Measurements from ENCODE around the gene HSD11B1L.
A peak's percentile ranks its signal among the peaks of the same experiment; 100 is the strongest.
"Not testable (repeated sequence)": the region's sequence is repeated elsewhere in the genome, so short reads cannot be mapped to it uniquely, and the experiment has no call there.

Gene HSD11B1L

DNA sequence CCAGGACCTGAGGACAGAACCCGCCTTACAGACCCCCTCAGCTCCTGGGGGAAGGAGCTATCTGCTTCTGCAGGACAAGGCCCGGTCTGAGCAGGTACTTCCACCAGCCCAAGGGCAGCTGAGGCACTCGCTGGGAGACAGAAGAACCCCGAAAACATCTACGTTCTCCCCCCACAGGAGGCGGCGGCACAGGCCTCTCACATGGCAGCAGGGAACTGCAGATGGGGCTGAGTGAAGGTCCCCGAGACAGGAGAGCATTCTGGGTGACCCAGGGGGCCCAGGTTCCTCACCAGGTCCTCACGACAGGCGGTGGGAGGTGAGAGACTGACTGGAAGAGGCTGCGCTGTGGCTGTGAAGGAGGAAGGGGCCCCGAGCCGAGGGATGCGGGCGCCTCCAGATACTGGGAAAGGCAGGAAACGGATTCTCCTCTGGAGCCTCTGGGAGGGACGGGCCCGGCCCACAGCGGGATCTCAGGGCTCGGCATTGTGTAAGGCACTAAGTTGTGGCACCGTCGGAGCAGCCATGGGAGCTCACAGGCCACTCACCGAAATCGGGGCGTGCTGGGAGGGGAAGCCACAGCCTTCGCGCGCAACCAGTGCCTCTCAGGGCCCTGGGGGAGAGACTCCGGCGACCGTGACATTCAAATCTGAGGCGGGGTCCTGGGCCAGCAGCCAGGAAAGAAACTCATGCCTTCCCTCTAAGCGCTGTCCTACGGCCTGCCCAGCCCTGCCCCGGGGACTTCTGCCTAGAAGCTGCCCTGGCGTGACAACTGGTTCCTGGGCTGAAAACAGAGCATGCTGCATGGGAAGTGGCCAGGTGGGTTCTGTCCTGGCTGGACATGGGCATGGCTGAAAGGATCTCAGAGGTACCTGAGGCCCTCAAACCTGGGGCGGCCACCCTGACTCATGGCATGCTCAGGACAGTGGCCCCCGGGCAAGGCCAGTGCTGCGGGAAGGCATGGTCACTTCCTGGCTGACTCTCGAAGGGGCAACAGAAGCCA, 23.3 kb downstream of the HSD11B1L start:
- DNase-seq, result no peak

DNA sequence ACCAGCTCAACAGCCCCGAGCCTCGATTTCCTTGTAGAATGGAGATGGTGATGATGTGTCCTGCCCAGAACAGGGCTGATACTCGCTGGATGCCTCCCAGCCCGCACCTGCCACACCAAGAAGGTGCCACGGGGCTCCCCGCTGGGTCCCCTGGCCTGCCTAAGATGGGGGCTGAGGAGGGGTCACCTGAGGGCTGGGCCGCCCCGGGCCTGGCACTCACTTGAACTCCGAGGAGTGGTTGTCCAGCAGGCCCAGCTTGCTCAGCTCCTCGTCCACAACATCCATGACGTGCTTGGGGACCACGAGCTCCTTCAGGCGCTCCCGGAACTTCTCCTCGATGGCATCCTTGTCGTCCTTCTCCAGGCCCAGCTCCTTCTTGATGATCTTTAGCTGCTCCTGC, 24.7 kb downstream of the HSD11B1L start:
- DNase-seq, result no peak

DNA sequence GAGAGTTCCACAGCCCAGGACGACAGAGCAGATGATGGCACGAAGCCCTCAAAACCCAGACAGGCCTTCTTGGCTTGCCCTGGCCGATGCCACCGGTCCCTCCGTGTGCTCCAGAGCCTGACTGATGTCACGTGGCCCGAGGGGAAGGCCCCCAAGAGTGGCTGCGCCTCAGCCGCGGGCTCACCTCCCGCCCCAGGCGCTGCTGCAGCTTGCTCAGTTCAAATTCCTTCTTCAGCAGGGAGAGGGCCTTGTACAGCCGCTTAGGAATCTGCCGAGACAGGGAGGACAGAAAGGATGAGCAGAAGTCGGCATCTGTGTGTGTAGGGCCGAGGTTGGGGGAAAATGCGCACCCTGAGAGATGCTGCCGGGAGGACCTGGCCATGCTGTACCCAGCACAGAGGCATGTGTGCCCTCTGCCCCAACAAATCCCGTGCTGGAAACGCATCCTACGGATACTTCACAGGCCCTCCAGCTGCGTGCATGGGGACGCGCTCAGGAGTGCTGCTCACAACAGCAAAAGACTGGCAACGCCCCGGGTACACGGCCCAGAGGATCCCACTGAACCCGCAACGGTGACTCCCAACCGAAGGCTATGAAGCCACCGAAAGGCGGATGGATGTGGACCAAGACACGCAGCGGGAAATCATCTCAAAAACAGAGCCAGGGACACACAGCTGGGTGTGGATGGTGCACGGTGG, 26.2 kb downstream of the HSD11B1L start:
- no peak for DNase-seq

DNA sequence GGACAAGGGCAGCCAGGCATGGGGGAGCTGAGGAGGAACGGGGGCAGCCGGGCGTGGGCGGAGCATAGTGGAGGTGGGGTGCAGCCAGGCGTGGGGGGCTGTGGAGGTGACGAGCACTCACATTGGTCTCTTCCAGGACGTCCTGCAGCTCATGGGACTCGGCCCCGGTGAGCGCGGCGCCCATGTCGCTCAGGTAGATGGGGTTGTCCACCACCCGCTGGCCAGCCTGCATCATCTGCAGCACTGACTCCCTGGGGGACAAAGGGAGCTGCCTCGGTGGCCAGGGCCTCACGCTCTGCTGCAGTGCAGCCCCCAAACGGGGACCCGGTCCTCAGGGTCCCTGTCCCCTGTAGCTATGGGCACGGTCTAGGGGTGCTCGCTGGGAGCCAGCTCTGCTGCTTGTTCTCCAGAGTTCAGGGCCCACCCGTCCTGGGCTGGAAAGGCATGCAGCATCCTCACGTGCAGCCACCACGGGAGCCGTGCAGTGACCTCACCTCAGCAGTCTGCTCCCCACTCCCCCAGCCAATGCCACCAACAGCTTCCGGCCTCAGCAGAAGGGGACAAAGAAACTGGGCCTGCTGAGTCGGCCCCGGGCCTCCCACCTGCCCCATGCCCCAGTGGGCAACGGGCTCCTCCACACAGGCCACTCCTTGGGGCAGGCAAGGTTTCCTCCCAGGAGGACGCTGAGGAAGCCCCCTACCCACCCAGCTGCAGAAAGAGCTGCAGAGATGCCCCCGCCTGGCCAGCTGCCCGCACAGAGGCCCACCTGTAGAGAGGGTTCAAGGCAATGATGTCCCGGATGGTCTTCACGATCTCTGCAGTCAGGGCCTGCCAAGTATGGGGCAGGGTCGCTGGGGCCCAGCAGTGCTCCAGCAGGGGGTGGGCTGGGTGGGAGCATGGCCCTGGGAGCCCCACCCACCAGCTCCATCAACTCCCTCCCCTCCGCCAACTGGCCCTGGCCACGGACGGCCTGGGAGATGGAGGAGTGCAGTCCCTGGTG, 27.0 kb downstream of the HSD11B1L start:
- DNase-seq, result no peak

DNA sequence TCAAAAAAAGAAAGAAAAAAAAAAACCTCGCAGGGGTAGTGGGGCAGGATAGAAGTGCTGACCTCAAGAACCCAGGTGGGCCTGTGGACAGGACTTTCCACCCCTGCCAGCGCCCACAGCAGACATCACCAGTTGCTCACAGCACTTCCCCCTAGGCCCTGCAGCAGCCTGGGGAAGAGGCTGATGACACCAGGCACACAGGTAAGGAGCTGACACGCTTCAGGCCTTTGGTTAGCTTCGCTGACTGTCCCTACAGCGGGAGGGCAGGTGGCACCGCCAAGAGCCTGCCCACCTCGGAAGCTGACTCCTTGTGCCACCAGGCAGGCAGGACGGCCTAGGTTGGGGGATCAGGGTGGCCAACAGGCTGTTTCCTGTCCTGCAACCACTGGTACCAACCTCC, 30.2 kb downstream of the HSD11B1L start:
- DNase-seq, result no peak

DNA sequence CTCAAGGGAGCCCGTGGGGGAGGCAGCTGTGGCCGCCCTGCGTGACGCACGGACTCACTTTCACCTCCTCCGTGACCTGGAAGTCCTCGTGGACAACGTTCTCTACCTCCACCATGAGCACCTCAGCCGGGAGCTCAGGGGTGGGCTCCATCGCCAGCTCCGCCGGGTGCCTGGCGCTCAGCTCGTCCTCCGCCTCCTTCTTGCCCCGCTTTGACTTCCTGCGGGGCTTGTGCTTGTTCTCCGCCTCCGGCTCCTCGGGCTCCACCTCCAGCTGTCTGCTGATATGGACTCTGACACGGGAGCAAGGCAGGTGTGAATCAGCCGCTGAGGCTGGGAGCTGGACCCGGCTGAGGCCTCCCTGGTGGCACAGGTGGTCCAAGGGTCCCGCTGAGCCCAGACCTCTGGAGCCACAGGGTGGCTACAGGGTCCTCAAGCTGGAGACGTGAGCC, 30.9 kb downstream of the HSD11B1L start:
- no peak for DNase-seq

DNA sequence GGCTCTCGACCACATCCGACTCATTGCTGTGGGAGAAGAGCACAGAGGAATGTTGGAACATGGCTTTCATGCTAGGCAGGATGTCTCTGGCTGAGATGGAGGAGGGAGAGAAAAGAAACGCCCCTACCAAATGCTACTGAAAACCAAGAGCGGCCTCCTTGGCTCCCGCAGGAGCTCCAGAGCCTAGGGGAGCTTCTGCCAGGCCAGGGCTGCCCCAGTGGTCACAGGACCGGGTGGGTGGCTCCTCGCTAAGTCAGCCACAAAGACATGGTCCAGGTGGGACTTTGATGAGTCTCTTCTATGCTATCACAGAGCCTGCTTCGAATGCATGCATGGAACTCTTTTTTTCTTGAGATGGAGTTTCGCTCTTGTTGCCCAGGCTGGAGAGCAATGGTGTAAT, 32.4 kb downstream of the HSD11B1L start:
- DNase-seq, result no peak

DNA sequence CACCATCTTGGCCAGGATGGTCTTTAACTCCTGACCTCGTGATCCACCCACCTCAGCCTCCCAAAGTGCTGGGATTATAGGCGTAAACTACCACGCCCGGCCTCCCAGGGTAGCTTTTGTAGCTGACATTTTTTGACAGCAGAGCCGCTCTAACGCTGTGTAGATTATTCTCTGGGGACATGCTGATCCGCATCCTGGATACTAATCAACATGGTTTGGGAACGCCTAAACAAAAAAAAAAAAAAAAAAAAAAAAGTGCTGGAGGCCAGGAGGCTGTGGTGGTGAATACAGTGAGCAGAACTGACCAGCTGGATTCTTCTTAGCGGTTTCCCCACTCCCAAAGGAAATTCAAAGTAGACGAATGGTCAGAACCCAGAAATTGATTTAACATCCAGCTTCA, 34.0 kb downstream of the HSD11B1L start:
- no peak for DNase-seq

DNA sequence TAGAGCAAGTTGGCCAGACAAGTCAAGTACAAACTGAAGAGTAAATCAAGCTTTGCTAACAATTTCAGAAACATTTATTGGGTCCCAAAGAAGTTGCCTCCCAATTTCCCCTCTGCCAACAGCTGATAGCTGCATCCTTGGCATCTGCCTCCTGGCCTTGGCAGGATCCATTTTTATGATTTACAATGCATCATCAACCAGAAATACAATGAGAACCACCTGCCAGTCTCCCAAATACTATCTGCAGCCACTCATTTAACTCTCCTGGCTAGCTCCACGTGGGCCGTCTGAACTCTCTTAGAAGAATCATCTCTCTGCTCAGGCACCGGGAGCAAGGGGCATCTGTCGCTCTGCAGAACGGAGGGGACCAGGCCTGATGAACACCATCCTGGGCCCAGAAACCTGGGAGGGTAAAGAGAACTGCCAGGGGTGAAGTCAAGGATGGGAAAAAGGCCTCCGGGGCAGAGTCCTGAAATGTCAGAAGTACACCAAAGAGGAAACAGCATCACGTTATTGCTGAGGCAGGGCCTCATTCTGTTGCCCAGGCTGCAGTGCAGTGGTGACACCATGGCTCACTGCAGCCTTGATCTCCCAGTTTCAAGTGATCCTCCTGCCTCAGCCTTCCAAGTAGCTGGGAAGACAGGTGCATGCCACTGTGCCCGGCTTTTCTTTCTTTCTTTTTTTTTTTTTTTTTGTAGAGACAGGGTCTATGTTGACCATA, 36.5 kb downstream of the HSD11B1L start:
- DNase-seq, result no peak

DNA sequence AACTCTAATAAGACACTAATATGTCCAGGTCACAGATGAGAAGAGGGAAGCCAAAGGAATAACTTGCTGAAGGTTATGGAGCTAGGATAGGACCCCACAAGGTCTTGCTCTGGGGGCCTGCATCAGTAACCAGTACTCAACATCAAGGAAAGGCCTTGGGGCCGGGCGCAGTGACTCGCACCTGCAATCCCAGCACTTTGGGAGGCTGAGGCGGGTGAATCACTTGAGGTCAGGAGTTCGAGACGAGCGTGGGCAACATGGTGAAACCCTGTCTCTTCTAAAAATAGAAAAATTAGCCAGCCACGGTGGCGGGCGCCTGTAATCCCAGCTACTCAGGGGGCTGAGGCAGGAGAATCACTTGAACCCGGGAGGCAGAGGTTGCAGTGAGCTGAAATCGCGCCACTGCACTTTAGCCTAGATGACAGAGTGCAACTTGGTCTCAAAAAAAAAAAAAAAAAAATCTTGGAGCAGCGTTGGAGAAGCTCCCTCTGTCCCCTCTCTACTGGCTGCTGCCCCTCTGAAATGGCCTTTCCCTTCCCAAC, 37.3 kb downstream of the HSD11B1L start:
- DNase-seq, result no peak

DNA sequence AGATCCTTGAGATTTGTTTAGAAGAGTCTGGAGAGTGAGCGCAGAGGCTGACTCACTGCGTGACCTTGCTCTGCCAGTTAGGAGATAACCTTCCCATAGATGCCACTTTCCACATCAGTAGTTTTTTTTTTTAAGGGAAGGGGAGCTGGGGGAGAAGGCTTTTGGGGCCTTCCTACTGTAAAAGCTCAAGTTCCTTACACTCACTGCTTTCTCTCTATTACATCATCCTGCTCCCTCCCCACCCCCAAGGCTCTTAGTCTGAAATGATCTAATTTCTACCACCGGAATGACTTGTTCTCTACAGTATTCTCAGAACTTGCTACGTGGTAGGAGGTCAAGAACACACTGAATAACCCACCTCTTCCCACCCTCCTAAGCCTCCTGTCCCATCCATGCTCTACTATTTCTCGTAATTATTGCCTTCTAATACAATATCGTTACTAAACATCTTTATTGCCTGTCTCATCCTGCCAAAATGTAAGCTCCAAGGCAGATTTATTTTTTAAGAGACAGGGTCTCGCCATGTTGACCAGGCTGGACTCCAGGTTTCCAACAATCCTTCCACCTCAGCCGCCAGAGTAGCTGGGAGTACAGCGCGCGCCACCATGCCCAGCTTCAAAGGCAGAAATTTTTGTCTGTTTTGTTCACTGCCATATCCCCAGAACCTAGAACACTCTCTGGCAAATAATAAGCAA, 37.9 kb downstream of the HSD11B1L start:
- peak; percentile 59 for DNase-seq

DNA sequence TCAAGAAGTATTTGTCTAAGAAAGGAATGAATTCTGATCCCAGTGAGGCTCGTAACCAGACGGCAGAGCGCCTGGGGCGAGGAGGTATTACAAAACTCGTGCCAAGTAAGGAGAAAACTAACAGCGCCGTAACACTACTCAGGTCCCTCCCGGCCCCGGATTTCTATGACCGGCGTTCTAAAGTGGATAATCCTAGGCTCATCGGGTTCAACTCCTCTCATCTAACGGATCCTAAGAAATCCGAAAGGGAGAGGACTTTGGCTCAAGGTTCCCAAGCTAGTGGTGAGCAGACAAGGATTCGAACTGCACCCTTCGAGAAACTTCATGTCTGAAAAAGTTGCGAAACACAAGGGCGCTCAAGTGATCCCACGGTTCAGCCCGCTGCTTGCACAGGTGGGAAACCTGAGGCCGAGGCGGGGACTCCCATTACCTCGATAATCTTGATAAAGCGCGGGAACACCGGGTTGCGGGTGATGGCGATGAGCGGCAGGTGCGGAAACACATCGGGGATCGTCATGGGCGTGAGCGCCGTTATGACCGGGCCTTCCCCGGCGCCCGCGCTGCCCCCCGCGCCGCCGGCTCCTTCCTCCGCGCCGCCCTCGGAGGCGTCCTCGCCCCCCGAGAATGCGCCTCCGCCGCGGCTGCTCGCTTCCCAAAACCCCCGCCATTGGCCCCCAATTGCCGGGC, 38.6 kb downstream of the HSD11B1L start:
- no peak for DNase-seq

DNA sequence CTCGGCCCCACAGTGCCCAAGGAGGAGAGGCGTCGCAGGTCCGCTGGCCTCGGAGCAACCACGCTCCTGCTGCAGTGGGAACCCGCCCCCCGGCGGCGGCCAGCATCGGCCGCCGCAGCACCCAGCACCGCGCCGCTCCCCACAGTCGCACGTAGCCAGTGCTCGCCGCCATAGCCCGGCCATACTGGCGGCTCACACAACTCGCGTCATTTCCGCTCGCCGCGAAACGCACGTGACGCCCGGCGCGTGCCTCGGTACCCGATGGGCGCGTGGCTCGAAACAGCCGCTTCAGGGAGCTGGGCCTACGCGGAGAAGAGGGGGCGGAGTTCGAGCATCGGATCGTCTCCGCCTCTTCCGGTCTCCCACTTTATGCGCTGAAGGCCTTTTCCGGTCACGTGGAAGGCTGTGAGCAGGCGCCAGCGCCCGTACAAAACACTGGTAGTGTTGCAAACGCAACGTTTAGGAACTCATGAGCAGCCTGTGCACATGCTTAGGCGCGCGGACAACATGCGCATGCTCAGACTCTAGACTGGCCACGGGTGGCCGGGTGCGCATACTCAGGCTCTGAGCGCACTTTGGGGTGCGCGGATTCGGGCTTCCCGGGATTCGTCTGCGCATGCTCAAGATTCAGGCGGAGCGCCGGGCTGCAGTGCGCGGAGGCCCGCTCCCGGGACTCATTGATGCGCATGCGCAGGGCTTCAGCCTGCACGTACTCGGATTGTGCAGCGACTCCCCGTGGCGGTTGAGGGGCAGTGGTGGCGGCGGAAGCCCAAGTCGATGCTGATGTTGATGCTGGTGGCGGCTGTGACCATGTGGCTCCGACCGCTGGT, 39.3 kb downstream of the HSD11B1L start, which contains the start of the genes CATSPERD and LONP1:
TSS of gene CATSPERD (plus strand) at position 677 of the 830 bp plus-strand sequence. CDS start at position 778, 101 bp downstream.
TSS of gene LONP1 (minus strand) at position 186 of the 830 bp plus-strand sequence. CDS start at position 172, 14 bp downstream.
- peak; percentile 99 for DNase-seq

DNA sequence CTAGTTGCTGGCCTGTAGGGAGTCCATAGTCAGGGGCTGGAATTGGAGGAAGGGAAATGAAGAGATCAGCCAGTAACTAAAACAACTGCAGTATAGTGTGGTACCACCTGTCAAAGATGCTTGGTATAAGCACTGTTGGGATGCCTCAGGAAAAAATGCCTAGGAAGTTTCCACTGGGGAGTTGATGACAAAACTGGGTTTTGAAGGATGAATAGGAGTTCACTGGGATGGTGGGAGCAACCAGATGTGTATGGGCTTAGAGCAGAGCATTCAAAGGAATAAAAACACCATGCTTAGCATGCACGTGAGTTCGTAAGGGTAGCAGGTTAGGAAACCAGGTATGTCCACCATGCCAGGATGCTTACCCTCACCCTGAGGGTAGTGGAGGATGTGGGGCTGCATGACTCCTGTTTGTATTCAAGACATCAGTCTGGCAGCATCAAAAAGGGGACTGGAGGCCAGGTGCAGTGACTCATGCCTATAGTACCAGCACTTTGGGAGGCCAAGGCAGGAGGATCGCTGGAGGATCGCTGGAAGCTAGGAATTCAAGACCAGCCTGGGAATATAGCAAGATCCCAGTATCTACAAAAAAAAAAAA, 46.7 kb downstream of the HSD11B1L start:
- DNase-seq, result no peak

DNA sequence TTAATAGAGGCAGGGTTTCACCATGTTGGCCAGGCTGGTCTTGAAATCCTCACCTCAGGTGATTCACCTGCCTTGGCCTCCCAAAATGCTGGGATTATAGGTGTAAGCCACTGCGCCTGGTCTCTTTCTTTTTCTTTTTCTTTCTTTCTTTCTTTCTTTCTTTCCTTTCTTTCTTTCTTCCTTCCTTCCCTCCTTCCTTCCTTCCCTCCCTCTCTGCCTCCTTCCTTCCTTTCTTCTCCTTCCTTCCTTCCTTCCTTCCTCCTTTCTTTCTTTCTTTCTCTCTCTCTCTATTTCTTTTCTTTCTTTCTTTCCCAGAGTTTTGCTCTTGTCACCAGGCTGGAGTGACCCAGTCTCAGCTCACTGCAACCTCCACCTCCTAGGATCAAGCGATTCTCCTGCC, 52.3 kb downstream of the HSD11B1L start:
- not testable (repeated sequence) for DNase-seq

Data from HCEC 1CT (cell line).